HepG2 (cell line): ENCODE results near the gene SEC14L5. TPM values are rescaled to one million over a fixed set of nuclear protein-coding genes. Genes with fewer than 3 reads are reported as not detected.

ENCODE experiments used
- AHDC1 ChIP-seq: sonication (generic); formaldehyde crosslinking; IDR thresholded peaks from 2 replicates; pipeline ENCODE4 v1.5.1; 2020; ENCODE audit warnings: mild to moderate bottlenecking, missing genetic modification reagents, borderline replicate concordance
- ATF7-NPFF ChIP-seq: sonication (generic); formaldehyde crosslinking; IDR thresholded peaks from 2 replicates; pipeline ENCODE4 v1.8.1; 2023; ENCODE audit warnings: mild to moderate bottlenecking, low read depth, missing genetic modification reagents, moderate library complexity
- FOSL1 ChIP-seq: sonication (generic); formaldehyde crosslinking; IDR thresholded peaks from 2 replicates; pipeline ENCODE4 v1.9.0; 2021; ENCODE audit warnings: missing genetic modification reagents, borderline replicate concordance
- GMEB1 ChIP-seq: sonication (generic); formaldehyde crosslinking; IDR thresholded peaks from 2 replicates; pipeline ENCODE4 v1.5.1; 2020; ENCODE audit warnings: missing genetic modification reagents, mild to moderate bottlenecking, borderline replicate concordance
- NCOA5 ChIP-seq: sonication (generic); formaldehyde crosslinking; IDR thresholded peaks from 2 replicates; pipeline ENCODE4 v1.4.0; 2020; ENCODE audit warnings: missing genetic modification reagents
- NR2F6 ChIP-seq, 2 experiments: IDR thresholded peaks; 2 replicates each; pipeline ENCODE4 v1.6.1; 2016; ENCODE audit warnings: antibody characterized with exemption in 1 of 2, mild to moderate bottlenecking in 1 of 2
- PLRG1 ChIP-seq: fragments of 450-650 bp; conservative IDR thresholded peaks from 2 replicates; pipeline ENCODE4 v1.6.1; 2016
- SNAPC2 ChIP-seq: sonication (generic); formaldehyde crosslinking; IDR thresholded peaks from 2 replicates; pipeline ENCODE4 v1.8.1; 2022; ENCODE audit warnings: mild to moderate bottlenecking, missing genetic modification reagents
- SRSF1 ChIP-seq: fragments of 200-400 bp; formaldehyde crosslinking; optimal IDR thresholded peaks from 2 replicates; pipeline ENCODE3; 2017; ENCODE audit warnings: mild to moderate bottlenecking, low read depth, low read length, moderate library complexity
- TARDBP ChIP-seq: sonication (generic); formaldehyde crosslinking; IDR thresholded peaks from 2 replicates; pipeline ENCODE4 v1.8.0; 2022; ENCODE audit warnings: mild to moderate bottlenecking, missing genetic modification reagents
- ZIK1 ChIP-seq: sonication (generic); formaldehyde crosslinking; IDR thresholded peaks from 2 replicates; pipeline ENCODE4 v1.5.0; 2020; ENCODE audit warnings: mild to moderate bottlenecking, low read depth, missing genetic modification reagents, borderline replicate concordance
- ZNF343 ChIP-seq: sonication (generic); formaldehyde crosslinking; IDR thresholded peaks from 2 replicates; pipeline ENCODE4 v1.4.0; 2020; ENCODE audit warnings: mild to moderate bottlenecking, missing genetic modification reagents
- ZNF484 ChIP-seq: sonication (generic); formaldehyde crosslinking; IDR thresholded peaks from 2 replicates; pipeline ENCODE4 v1.5.1; 2020; ENCODE audit warnings: mild to moderate bottlenecking, low read depth, missing genetic modification reagents, borderline replicate concordance
- ZNF547 ChIP-seq: sonication (generic); formaldehyde crosslinking; IDR thresholded peaks from 2 replicates; pipeline ENCODE4 v1.5.1; 2020; ENCODE audit warnings: mild to moderate bottlenecking, missing genetic modification reagents
- polyA plus RNA-seq, 8 experiments: library from polyadenylated mRNA; depleted of rRNA in 3 of 8; stranded (reverse) in 7 of 8; unstranded in 1 of 8; fragments of >200 nt; fragmentation: Illumina TruSeq in 4 of 8; extraction: Trizol in 4 of 8; gene quantifications; 2 replicates each; pipeline versions ENCODE4 v1.2.1 to v1.2.3, GENCODE V29; 2011 to 2016; ENCODE audit warnings: low read depth in 4 of 8, missing spikeins in 1 of 8, mixed read lengths in 1 of 8; ENCODE audit not compliant: insufficient read depth in 1 of 8
- total RNA-seq, 5 experiments: library from RNA; depleted of rRNA; stranded (reverse); fragments of >200 nt; fragmentation: Illumina TruSeq; extraction: Trizol; gene quantifications; 2 replicates each; pipeline ENCODE4 v1.2.3, GENCODE V29; 2016; ENCODE audit warnings: low read depth in 1 of 5
- TF ChIP-seq, protein P1 (sequence below): sonication (generic); formaldehyde crosslinking; IDR thresholded peaks from 2 replicates; pipeline ENCODE4 v1.8.1; 2023; ENCODE audit warnings: mild to moderate bottlenecking, moderate library complexity, missing genetic modification reagents

Gene SEC14L5
- total and polyA plus RNA-seq, 2 of the 13 experiments (the other 11 are each of a cell fraction or from before 2014, with no cell fraction given) = 0.40 to 0.42 TPM

DNA sequence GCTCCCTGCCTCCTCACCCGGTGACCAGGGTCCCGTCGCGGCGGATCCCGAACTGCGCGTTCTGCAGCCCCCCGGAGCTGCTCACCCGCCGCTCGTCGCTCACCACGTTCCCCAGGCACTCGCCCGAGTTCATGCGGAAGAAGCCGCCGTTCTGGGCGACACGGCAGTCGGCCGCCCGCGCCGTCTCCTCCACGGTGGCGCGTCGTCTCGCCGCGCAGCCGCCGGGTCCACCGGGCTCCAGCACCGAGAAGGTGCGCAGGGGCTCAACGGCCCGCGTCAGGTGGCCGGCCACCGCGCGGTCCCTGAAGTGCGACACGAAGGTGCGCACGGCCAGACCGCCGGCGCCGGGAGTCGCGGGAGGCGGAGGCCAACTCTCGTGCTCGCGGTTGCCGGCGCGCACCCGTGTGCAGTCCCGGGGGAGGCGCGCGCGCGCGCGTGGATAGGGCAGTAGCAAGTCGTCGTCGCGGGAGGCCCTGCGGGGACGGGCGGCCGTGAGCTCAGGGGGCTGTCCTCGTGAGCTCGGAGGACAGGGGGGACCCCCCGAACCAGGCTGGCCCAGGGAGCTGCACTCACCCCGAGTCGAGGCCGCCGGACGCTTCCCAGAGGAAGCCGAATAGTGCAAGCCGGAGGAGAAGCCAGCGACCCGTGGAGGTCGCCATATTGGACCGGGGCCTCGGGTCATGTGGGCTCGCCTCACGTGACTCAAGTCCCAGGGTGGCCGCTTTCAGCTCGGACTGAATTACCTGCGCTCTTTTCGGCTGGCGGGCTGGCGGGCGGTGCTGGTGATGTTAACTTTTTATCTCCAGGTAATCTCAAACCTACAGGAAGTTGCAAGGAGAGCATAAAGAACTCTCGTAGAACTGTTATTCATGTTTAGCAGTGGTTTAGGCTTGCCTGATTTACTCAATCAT lies 75.4 kb downstream of the SEC14L5 start, which contains the start of gene NAGPA (continued):
- TF ChIP-seq ZNF547 (CRISPR knock-in tag) (peak; percentile 65), SRSF1 (peak; percentile 31), ATF7-NPFF (CRISPR knock-in tag) (peak; percentile 74), ZIK1 (peak; percentile 36; the same call in 1 of the 2 replicates), AHDC1 (CRISPR knock-in tag) (no peak; the same call in 1 of the 2 replicates), NCOA5 (CRISPR knock-in tag) (0 out of 2 replicates have a peak, but pooled peaks have one; percentile 89), ZNF484 (CRISPR knock-in tag) (peak; percentile 83; the same call in 1 of the 2 replicates), FOSL1 (peak; percentile 21; the same call in 1 of the 2 replicates), TARDBP (peak; percentile 94), GMEB1 (CRISPR knock-in tag) (peak; percentile 74; the same call in 1 of the 2 replicates), ZNF343 (CRISPR knock-in tag) (peak; percentile 57; the same call in 1 of the 2 replicates), PLRG1 (no peak), NR2F6 (IDR thresholded peaks at IDR 0.05) (peak; percentile 54; the same call in 1 of the 2 replicates), NR2F6 (CRISPR knock-in tag; IDR thresholded peaks at IDR 0.05) (peak; percentile 64), SNAPC2 (peak; percentile 81; the same call in 1 of the 2 replicates)
- TF ChIP-seq, protein P1, sequence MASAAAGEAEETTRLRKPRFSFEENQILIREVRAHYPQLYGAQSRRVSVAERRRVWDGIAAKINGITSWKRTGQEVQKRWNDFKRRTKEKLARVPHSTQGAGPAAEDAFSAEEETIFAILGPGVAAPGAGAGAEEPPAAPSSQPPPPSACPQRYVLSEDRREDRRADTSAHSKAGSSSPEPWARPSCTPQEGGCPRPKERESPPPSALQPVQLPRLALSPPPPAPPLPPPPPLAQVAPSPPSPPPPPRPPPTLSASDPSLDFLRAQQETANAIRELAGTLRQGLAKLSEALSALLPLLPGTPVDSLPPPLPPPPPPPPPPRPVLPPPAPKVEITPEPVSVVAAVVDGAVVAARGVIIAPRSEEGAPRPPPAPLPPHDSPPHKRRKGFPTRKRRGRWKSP (CRISPR knock-in tag) = peak; percentile 14; the same call in 1 of the 2 replicates
